ENCODE data around the gene PLB1. TPM values are rescaled to one million over a fixed set of nuclear protein-coding genes. Genes with fewer than 3 reads are reported as not detected.
A peak's percentile ranks its signal among the peaks of the same experiment; 100 is the strongest.
"Not testable (repeated sequence)": the region's sequence is repeated elsewhere in the genome, so short reads cannot be mapped to it uniquely, and the experiment has no call there.

PLB1 gene
- total RNA-seq, 1 donor from 2014 or later = 1.9 TPM

- DNase-seq (ENCODE audit: low spot score) = not testable (repeated sequence)
These were observed 170.0 kb downstream of the PLB1 start for GRCh38 chr2:28665811-28666377.

- no peak for DNase-seq (ENCODE audit: low spot score)
These were observed 170.8 kb downstream of the PLB1 start for GRCh38 chr2:28666496-28667184.

GRCh38 chr2:28667261-28667660, 171.4 kb downstream of the PLB1 start:
- DNase-seq (ENCODE audit: low spot score) = no peak

GRCh38 chr2:28668106-28668814, 172.4 kb downstream of the PLB1 start:
- no peak for DNase-seq (ENCODE audit: low spot score)

- DNase-seq (ENCODE audit: low spot score) = no peak
These were observed 173.0 kb downstream of the PLB1 start for GRCh38 chr2:28668880-28669279.

GRCh38 chr2:28670856-28671255, 175.0 kb downstream of the PLB1 start:
- DNase-seq (ENCODE audit: low spot score) = no peak

GRCh38 chr2:28673338-28673737, 177.5 kb downstream of the PLB1 start:
- no peak for DNase-seq (ENCODE audit: low spot score)

GRCh38 chr2:28674062-28674712, 178.3 kb downstream of the PLB1 start:
- no peak for DNase-seq (ENCODE audit: low spot score)

- no peak for DNase-seq (ENCODE audit: low spot score)
These were observed 178.8 kb downstream of the PLB1 start for GRCh38 chr2:28674713-28675068.

- DNase-seq (ENCODE audit: low spot score) = no peak
These were observed 180.4 kb downstream of the PLB1 start for GRCh38 chr2:28676152-28676835.

- no peak for DNase-seq (ENCODE audit: low spot score)
These were observed 182.5 kb downstream of the PLB1 start for GRCh38 chr2:28678175-28678855.

- DNase-seq (ENCODE audit: low spot score) = no peak
These were observed 183.1 kb downstream of the PLB1 start for GRCh38 chr2:28678944-28679343.

- DNase-seq (ENCODE audit: low spot score) = no peak
These were observed 184.8 kb downstream of the PLB1 start for GRCh38 chr2:28680657-28681056.

- DNase-seq (ENCODE audit: low spot score) = no peak
These were observed 185.3 kb downstream of the PLB1 start for GRCh38 chr2:28681158-28681571.

GRCh38 chr2:28681606-28682005, 185.7 kb downstream of the PLB1 start:
- DNase-seq (ENCODE audit: low spot score) = no peak

GRCh38 chr2:28683100-28683706, 187.3 kb downstream of the PLB1 start:
- peak; percentile 70 for DNase-seq (ENCODE audit: low spot score)

GRCh38 chr2:28684142-28684858, 188.4 kb downstream of the PLB1 start:
- no peak for DNase-seq (ENCODE audit: low spot score)

GRCh38 chr2:28687171-28687570, 191.3 kb downstream of the PLB1 start:
- DNase-seq (ENCODE audit: low spot score) = no peak

GRCh38 chr2:28687640-28688385, 192.0 kb downstream of the PLB1 start:
- no peak for DNase-seq (ENCODE audit: low spot score)
